ENCODE results near the gene CLCN3. TPM values are rescaled to one million over a fixed set of nuclear protein-coding genes. Genes with fewer than 3 reads are reported as not detected.

Gene CLCN3
- total and polyA plus RNA-seq, 4 donors: 9.5 to 58.6 (median 22.5) TPM

DNA sequence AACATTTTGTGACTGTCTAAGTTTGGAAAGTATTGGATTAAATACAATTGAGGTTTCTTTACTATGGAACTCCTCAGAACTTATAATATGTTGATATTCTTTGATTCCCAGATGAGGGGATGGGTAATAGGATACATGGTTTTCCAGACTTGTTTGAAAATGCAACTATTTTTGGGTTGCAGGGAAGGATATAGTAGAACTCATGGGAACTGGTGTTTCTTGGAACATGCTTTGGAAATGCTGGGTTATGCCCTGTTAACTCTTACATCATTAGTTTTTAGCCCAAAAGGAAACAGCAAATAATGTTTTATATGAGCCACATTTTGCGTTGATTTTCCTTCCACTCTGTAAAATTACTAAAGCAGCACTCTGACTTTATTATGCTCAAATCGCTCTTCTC, 95.4 kb downstream of the CLCN3 start (continued):
- TF ChIP-seq, protein P1, sequence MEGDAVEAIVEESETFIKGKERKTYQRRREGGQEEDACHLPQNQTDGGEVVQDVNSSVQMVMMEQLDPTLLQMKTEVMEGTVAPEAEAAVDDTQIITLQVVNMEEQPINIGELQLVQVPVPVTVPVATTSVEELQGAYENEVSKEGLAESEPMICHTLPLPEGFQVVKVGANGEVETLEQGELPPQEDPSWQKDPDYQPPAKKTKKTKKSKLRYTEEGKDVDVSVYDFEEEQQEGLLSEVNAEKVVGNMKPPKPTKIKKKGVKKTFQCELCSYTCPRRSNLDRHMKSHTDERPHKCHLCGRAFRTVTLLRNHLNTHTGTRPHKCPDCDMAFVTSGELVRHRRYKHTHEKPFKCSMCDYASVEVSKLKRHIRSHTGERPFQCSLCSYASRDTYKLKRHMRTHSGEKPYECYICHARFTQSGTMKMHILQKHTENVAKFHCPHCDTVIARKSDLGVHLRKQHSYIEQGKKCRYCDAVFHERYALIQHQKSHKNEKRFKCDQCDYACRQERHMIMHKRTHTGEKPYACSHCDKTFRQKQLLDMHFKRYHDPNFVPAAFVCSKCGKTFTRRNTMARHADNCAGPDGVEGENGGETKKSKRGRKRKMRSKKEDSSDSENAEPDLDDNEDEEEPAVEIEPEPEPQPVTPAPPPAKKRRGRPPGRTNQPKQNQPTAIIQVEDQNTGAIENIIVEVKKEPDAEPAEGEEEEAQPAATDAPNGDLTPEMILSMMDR (IDR thresholded peaks at IDR 0.05; ENCODE audit: low read depth, low read length, missing input control): no peak
- TF ChIP-seq JUND (IDR thresholded peaks at IDR 0.05) (no peak), GABPA (IDR thresholded peaks at IDR 0.05 in 1 of 2, conservative IDR thresholded peaks at IDR 0.05 in 1 of 2) (no peak), EGR1 (IDR thresholded peaks at IDR 0.05; ENCODE audit: low read depth in 2 of 2) (no peak), NR2F2 (IDR thresholded peaks at IDR 0.05) (no peak), FOXA2 (IDR thresholded peaks at IDR 0.05) (no peak), HNF4A (conservative IDR thresholded peaks at IDR 0.05) (no peak)

DNA sequence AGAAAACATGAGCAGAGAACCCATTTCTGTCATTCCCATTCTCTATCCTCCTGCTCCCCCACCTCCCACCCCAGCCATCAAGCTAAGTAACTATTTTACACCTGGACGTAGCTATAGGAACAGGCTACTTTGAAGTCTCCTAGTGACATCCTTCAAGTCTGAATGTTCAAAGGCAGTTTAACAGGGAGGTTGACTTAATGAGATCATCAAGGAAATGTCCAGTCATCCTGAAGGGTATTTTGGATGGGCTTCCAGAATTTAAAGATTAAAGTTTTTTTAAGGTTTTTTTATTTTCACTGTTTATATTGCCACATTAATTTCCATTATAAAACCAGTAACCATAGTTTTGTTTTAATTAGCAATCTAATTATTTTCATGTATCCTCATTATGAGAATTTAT, 96.3 kb downstream of the CLCN3 start:
- no peak for TF ChIP-seq GABPA (IDR thresholded peaks at IDR 0.05 in 1 of 2, conservative IDR thresholded peaks at IDR 0.05 in 1 of 2)
- no peak for TF ChIP-seq SP1 (IDR thresholded peaks at IDR 0.05)
- no peak for TF ChIP-seq FOXA1 (IDR thresholded peaks at IDR 0.05)
- no peak for TF ChIP-seq RAD21 (IDR thresholded peaks at IDR 0.05)
- TF ChIP-seq EGR1 (IDR thresholded peaks at IDR 0.05; ENCODE audit: low read depth in 2 of 2): no peak
- no peak for TF ChIP-seq JUND (IDR thresholded peaks at IDR 0.05)
- TF ChIP-seq, protein P2, sequence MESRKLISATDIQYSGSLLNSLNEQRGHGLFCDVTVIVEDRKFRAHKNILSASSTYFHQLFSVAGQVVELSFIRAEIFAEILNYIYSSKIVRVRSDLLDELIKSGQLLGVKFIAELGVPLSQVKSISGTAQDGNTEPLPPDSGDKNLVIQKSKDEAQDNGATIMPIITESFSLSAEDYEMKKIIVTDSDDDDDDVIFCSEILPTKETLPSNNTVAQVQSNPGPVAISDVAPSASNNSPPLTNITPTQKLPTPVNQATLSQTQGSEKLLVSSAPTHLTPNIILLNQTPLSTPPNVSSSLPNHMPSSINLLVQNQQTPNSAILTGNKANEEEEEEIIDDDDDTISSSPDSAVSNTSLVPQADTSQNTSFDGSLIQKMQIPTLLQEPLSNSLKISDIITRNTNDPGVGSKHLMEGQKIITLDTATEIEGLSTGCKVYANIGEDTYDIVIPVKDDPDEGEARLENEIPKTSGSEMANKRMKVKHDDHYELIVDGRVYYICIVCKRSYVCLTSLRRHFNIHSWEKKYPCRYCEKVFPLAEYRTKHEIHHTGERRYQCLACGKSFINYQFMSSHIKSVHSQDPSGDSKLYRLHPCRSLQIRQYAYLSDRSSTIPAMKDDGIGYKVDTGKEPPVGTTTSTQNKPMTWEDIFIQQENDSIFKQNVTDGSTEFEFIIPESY (IDR thresholded peaks at IDR 0.05): no peak
- TF ChIP-seq RXRA (IDR thresholded peaks at IDR 0.05): no peak
- TF ChIP-seq, protein P3, sequence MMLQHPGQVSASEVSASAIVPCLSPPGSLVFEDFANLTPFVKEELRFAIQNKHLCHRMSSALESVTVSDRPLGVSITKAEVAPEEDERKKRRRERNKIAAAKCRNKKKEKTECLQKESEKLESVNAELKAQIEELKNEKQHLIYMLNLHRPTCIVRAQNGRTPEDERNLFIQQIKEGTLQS (IDR thresholded peaks at IDR 0.05): no peak
- no peak for TF ChIP-seq HNF4A (conservative IDR thresholded peaks at IDR 0.05)
- no peak for TF ChIP-seq TAF1 (conservative IDR thresholded peaks at IDR 0.05)
- no peak for TF ChIP-seq HNF4G (IDR thresholded peaks at IDR 0.05)
- TF ChIP-seq, protein P4, sequence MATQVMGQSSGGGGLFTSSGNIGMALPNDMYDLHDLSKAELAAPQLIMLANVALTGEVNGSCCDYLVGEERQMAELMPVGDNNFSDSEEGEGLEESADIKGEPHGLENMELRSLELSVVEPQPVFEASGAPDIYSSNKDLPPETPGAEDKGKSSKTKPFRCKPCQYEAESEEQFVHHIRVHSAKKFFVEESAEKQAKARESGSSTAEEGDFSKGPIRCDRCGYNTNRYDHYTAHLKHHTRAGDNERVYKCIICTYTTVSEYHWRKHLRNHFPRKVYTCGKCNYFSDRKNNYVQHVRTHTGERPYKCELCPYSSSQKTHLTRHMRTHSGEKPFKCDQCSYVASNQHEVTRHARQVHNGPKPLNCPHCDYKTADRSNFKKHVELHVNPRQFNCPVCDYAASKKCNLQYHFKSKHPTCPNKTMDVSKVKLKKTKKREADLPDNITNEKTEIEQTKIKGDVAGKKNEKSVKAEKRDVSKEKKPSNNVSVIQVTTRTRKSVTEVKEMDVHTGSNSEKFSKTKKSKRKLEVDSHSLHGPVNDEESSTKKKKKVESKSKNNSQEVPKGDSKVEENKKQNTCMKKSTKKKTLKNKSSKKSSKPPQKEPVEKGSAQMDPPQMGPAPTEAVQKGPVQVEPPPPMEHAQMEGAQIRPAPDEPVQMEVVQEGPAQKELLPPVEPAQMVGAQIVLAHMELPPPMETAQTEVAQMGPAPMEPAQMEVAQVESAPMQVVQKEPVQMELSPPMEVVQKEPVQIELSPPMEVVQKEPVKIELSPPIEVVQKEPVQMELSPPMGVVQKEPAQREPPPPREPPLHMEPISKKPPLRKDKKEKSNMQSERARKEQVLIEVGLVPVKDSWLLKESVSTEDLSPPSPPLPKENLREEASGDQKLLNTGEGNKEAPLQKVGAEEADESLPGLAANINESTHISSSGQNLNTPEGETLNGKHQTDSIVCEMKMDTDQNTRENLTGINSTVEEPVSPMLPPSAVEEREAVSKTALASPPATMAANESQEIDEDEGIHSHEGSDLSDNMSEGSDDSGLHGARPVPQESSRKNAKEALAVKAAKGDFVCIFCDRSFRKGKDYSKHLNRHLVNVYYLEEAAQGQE (IDR thresholded peaks at IDR 0.05): no peak
- TF ChIP-seq YY1 (IDR thresholded peaks at IDR 0.05): no peak
- TF ChIP-seq, protein P5, sequence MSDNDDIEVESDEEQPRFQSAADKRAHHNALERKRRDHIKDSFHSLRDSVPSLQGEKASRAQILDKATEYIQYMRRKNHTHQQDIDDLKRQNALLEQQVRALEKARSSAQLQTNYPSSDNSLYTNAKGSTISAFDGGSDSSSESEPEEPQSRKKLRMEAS (IDR thresholded peaks at IDR 0.05): no peak
- TF ChIP-seq, protein P1 (IDR thresholded peaks at IDR 0.05; ENCODE audit: low read depth, low read length, missing input control): no peak
- TF ChIP-seq NR2F2 (IDR thresholded peaks at IDR 0.05): no peak
- no peak for TF ChIP-seq FOXA2 (IDR thresholded peaks at IDR 0.05)
- H3K4me1 ChIP-seq (ENCODE audit: control insufficient read depth in 4 of 4, insufficient read depth in 4 of 4, low read length in 3 of 4): no peaks in the 10 kb centered on the region
- H3K9ac ChIP-seq (ENCODE audit: low read depth in 1 of 2, low read length in 2 of 2): no peak overlapping the region
- no peaks in the 10 kb centered on the region for H3K27me3 ChIP-seq (ENCODE audit: control insufficient read depth in 4 of 4, insufficient read depth in 4 of 4, low read length in 3 of 4)
- H3K27ac ChIP-seq (ENCODE audit: low read depth in 1 of 2, low read length in 2 of 2): no peak overlapping the region
- peaks cover 1 to 20% (median 6%) of the 10 kb centered on the region in 4 donors for H3K36me3 ChIP-seq (ENCODE audit: control insufficient read depth in 4 of 4, insufficient read depth in 3 of 4, low read depth in 1 of 4, low read length in 3 of 4)
- no peak overlapping the region for H3K4me3 ChIP-seq (ENCODE audit: low read depth in 1 of 3, low read length in 3 of 3)
- 99% methylated on average over 1 of the region's 1 CpG for WGBS
- DNase-seq (ENCODE audit: low spot score): no peak
- H3K9me3 ChIP-seq (ENCODE audit: control insufficient read depth in 4 of 4, low read length in 3 of 4): no peaks in the 10 kb centered on the region
